Transverse colon (tissue), 4 donors: Measurements from ENCODE around the gene RBM20. TPM values are rescaled to one million over a fixed set of nuclear protein-coding genes. Genes with fewer than 3 reads are reported as not detected.
"Not testable (repeated sequence)": the region's sequence is repeated elsewhere in the genome, so short reads cannot be mapped to it uniquely, and the experiment has no call there.

Experiments
- DNase-seq: peaks from one replicate; pipeline ENCODE4 v3.0.0-alpha.2; 2019
- H3K27ac ChIP-seq, 4 donors: fragments of 200-600 bp; sonication (generic); 2 replicates each; pipeline ENCODE4 v1.5.1; 2016 to 2018; ENCODE audit warnings: inconsistent platforms in 4 of 4
- H3K27me3 ChIP-seq: fragments of 200-600 bp; sonication (generic); 2 replicates; pipeline ENCODE4 v1.5.1; 2017; ENCODE audit warnings: inconsistent platforms
- H3K36me3 ChIP-seq, 4 donors: fragments of 200-600 bp; sonication (generic); 2 replicates each; pipeline ENCODE4 v1.5.1; 2017 to 2019; ENCODE audit warnings: inconsistent platforms in 4 of 4
- H3K4me1 ChIP-seq, 4 donors: fragments of 200-600 bp; sonication (generic); 2 replicates each; pipeline ENCODE4 v1.5.1; 2017 to 2020; ENCODE audit warnings: inconsistent platforms in 4 of 4
- H3K4me3 ChIP-seq, 4 donors: fragments of 200-600 bp; sonication (generic); 1 replicate in 1 of 4; 2 replicates in 3 of 4; pipeline versions ENCODE4 v1.5.1 to v1.6.1; 2017 to 2019; ENCODE audit warnings: inconsistent platforms in 4 of 4
- H3K9me3 ChIP-seq, 2 donors: fragments of 200-600 bp; sonication (generic); 2 replicates each; pipeline ENCODE4 v1.5.1; 2017 to 2019; ENCODE audit warnings: inconsistent platforms in 2 of 2
- EP300 ChIP-seq: sonication (generic); formaldehyde crosslinking; IDR thresholded peaks from one replicate; pipeline ENCODE4 v1.6.1; 2017; ENCODE audit warnings: antibody characterized with exemption, low read depth
- POLR2A ChIP-seq: fragments of 450-650 bp; IDR thresholded peaks from one replicate; pipeline ENCODE4 v1.6.1; 2016; ENCODE audit warnings: antibody characterized with exemption, mild to moderate bottlenecking, moderate library complexity
- POLR2AphosphoS5 ChIP-seq, 3 donors: sonication (generic); formaldehyde crosslinking; IDR thresholded peaks; one replicate each; pipeline ENCODE4 v1.6.1; 2016; ENCODE audit warnings: antibody characterized with exemption in 3 of 3
- WGBS, 2 donors: methylation state at CpG; one replicate each; pipeline ENCODE4 v1.1.5; 2018; ENCODE audit warnings: low coverage in 1 of 2; 5-methylcytosine and 5-hydroxymethylcytosine counted together
- in situ Hi-C, 4 donors: fragments of 200-750 bp; cut with MboI; loops; one replicate each; pipeline versions ENCODE4 v1.15.0 to v1.15.1; 2017; ENCODE audit warnings: low sequenced_read_pairs in 3 of 4, low pct_ligation_motif_present in 1 of 4, low pct_unique_long_range_greater_than_20kb in 1 of 4
- intact Hi-C: fragments of 100-400 bp; cut with DNase I; formaldehyde crosslinking; loops from one replicate; pipeline ENCODE4 v1.15.1; 2023; ENCODE audit warnings: low total_unique reads
- total RNA-seq, 4 donors: library from RNA; depleted of rRNA; stranded (reverse); fragments of >200 nt; gene quantifications; one replicate each; pipeline ENCODE4 v1.1.0, GENCODE V29; 2016
- TF ChIP-seq, protein P1 (sequence below), 5 experiments: fragments of 200-600 bp in 3 of 5; fragments of 450-650 bp in 2 of 5; sonication (generic) in 3 of 5; IDR thresholded peaks; 1 replicate in 2 of 5; 2 replicates in 3 of 5; pipeline ENCODE4 v1.5.1; 2016 to 2017; ENCODE audit warnings: antibody characterized with exemption in 5 of 5, inconsistent platforms in 3 of 5, mild to moderate bottlenecking in 2 of 5, moderate library complexity in 1 of 5

RBM20 gene
- total RNA-seq, 4 donors from 2014 or later, result 1.2 to 10.5 (median 2.9) TPM

DNA sequence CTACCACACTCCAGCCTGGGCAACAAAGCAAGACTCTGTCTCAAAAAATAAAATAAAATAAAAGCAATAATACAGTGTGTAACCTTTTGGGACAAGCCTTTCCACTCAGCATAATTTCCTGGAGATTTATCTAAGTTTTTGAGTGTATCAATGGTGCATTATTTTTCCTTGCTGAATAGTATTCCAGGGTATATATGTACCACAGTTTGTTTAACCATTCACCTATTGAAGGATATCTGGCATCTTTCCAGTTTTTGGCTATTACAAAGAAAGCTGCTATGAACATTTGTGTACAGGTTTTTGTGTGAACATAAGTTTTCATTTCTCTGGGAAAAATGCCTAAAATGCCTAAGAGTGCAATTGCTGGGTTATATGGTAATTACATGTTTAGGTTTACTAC is 59.9 kb downstream of the RBM20 start:
- intact Hi-C loops, result no loop called here
- H3K9me3 ChIP-seq, result no peaks in the 10 kb centered on the region
- no peaks in the 10 kb centered on the region for H3K36me3 ChIP-seq
- TF ChIP-seq POLR2A, result no peak
- TF ChIP-seq, protein P1, sequence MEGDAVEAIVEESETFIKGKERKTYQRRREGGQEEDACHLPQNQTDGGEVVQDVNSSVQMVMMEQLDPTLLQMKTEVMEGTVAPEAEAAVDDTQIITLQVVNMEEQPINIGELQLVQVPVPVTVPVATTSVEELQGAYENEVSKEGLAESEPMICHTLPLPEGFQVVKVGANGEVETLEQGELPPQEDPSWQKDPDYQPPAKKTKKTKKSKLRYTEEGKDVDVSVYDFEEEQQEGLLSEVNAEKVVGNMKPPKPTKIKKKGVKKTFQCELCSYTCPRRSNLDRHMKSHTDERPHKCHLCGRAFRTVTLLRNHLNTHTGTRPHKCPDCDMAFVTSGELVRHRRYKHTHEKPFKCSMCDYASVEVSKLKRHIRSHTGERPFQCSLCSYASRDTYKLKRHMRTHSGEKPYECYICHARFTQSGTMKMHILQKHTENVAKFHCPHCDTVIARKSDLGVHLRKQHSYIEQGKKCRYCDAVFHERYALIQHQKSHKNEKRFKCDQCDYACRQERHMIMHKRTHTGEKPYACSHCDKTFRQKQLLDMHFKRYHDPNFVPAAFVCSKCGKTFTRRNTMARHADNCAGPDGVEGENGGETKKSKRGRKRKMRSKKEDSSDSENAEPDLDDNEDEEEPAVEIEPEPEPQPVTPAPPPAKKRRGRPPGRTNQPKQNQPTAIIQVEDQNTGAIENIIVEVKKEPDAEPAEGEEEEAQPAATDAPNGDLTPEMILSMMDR (IDR thresholded peaks at IDR 0.05), result no peak
- TF ChIP-seq POLR2AphosphoS5 (IDR thresholded peaks at IDR 0.05), result no peak
- TF ChIP-seq EP300, result no peak
- H3K4me1 ChIP-seq, result no peaks in the 10 kb centered on the region
- DNase-seq, result no peak
- no peak overlapping the region for H3K4me3 ChIP-seq
- no peak overlapping the region for H3K27ac ChIP-seq
- no peaks in the 10 kb centered on the region for H3K27me3 ChIP-seq
- in situ Hi-C loops, result no loop called here

DNA sequence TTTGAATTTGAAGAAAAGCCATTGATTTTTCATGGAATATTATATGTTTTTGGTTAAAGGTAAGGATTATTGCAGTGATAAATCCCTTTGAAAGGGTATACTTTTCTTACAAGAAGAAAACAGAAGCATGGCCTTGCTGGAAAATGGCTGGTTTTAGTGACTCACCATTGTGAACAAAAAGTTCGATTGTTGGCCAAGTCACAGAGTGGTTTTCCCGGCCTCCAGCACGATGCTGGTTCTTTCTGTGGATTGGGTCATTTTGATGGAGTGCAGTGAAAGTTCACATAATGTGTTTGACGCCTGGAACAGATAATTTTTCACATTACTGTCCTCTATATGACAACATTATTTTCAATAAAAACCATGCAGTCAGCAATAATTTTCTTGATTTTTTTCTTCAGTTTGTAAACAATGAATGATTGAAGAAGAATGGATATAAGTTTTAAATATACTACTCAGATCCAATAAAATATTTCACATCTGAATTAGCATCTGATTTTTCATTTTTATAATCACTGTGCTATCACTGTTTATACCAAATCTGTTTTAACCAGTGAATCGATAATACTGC is 60.9 kb downstream of the RBM20 start:
- in situ Hi-C loops, result no loop called here
- WGBS, 2 donors, result 85 to 91% methylated on average over 5 of the region's 5 CpGs
- H3K9me3 ChIP-seq, result no peaks in the 10 kb centered on the region

DNA sequence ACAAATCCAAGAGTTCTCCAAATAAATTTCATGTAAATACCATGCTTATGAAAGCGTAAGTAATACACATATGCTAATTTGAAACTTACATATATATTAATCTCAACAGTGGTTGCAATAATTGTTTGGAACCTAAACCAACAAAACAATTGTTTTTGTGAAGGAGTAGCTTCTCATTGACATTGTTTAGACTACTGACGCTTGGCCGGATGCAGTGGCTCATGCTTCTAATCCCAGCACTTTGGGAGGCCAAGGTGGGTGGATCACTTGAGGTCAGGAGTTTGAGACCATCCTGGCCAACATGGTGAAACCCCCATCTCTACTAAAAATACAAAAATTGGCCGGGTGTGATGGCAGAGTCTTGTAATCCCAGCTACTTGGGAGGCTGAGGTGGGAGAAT is 61.5 kb downstream of the RBM20 start:
- H3K27me3 ChIP-seq, H3K4me1 ChIP-seq, H3K27ac ChIP-seq, H3K9me3 ChIP-seq, intact Hi-C loops, H3K36me3 ChIP-seq, H3K4me3 ChIP-seq, DNase-seq, in situ Hi-C loops: not testable (repeated sequence)
- 74 to 81% methylated on average over 4 of the region's 4 CpGs for WGBS, 2 donors

More for the DNA sequence above, 60.9 kb downstream of the RBM20 start:
- intact Hi-C loops, result no loop called here
- TF ChIP-seq, protein P1 (IDR thresholded peaks at IDR 0.05), result no peak
- no peak for DNase-seq
- Histone ChIP-seq H3K27me3 (no peaks in the 10 kb centered on the region), H3K36me3 (no peaks in the 10 kb centered on the region), H3K4me1 (no peaks in the 10 kb centered on the region), H3K4me3 (no peak overlapping the region), H3K27ac (no peak overlapping the region)

DNA sequence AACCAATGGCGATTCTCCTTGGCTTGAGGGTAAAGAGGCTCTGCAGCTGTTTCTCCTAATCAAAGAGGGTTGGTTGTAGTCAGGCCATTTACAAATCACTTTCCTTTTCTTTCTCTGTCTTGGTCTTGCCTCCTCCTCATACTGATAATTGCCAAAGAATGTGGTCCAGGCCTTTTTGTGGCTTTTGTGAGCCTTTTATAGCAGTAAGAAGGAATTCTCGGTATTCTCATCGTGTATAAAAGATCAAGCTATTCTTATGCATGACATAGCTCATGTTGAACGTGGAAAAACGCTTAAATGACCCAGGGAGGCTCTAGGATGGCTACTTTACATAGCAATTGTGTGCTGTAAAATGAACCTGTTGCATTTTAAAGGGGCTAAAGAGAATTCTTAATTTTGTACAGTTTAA is 62.6 kb downstream of the RBM20 start:
- TF ChIP-seq, protein P1 (IDR thresholded peaks at IDR 0.05), result no peak
- TF ChIP-seq POLR2A, result no peak
- no peak for TF ChIP-seq EP300
- TF ChIP-seq POLR2AphosphoS5 (IDR thresholded peaks at IDR 0.05), result no peak
- no peak for DNase-seq
- peak overlapping the region in 1 of 4 donors; percentile 34 for H3K27ac ChIP-seq
- H3K4me3 ChIP-seq, result no peak overlapping the region
- H3K36me3 ChIP-seq, result no peaks in the 10 kb centered on the region
- intact Hi-C loops, result no loop called here
- WGBS, 2 donors, result 47 to 67% methylated on average over 5 of the region's 5 CpGs
- H3K9me3 ChIP-seq, result no peaks in the 10 kb centered on the region
- no peaks in the 10 kb centered on the region for H3K27me3 ChIP-seq
- in situ Hi-C loops, result no loop called here
- no peaks in the 10 kb centered on the region for H3K4me1 ChIP-seq

DNA sequence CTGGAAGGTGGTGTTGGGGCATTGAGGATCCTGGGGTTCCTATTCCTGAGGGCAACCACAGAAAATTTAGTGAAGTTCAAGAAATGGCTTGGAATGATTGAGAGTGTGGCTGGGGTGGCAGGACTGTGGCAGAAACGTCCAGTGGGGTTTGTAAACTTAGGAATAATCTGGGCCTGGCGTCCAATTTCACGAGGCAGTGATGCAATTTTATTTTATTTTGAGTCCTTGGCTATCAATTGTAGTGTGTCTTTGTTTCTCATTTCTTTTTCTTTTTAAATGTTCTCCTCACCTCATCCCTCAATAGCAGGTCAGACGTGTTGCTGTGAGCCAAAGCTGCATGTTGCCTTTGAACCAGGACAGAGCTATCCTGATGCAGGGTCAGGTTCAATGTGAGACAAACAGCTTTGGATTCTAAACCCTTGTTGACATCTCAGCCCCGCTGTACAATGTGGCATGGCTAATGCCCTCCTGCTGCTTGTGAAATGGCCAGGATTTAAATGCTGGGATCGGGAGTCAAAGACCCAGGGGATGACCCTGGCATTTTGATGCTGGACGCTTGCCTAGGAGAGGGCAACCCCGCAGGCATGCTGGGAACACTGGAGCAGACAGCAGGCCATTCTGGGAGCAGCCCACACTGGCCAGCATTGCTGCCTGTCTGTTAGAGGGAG is 64.8 kb downstream of the RBM20 start:
- no peak for DNase-seq
- 73 to 77% methylated on average over 3 to 8 of the region's 8 CpGs for WGBS, 2 donors
- in situ Hi-C loops, result no loop called here
- TF ChIP-seq POLR2AphosphoS5 (IDR thresholded peaks at IDR 0.05), result no peak
- TF ChIP-seq POLR2A, result no peak
- TF ChIP-seq, protein P1 (IDR thresholded peaks at IDR 0.05), result no peak
- no peak for TF ChIP-seq EP300
- intact Hi-C loops, result no loop called here
- no peaks in the 10 kb centered on the region for H3K36me3 ChIP-seq
- no peaks in the 10 kb centered on the region for H3K9me3 ChIP-seq
- no peaks in the 10 kb centered on the region for H3K27me3 ChIP-seq
- H3K4me3 ChIP-seq, result no peak overlapping the region
- no peaks in the 10 kb centered on the region for H3K4me1 ChIP-seq
- H3K27ac ChIP-seq, result no peak overlapping the region
